ENCODE measurements around the gene CAMK2D.

Gene CAMK2D

GRCh38 chr4:113423631-113424030 is 337.9 kb downstream of the CAMK2D start:
- H3K4me3 ChIP-seq (ENCODE audit: low read length): no peak overlapping the region
- TF ChIP-seq, protein P1, sequence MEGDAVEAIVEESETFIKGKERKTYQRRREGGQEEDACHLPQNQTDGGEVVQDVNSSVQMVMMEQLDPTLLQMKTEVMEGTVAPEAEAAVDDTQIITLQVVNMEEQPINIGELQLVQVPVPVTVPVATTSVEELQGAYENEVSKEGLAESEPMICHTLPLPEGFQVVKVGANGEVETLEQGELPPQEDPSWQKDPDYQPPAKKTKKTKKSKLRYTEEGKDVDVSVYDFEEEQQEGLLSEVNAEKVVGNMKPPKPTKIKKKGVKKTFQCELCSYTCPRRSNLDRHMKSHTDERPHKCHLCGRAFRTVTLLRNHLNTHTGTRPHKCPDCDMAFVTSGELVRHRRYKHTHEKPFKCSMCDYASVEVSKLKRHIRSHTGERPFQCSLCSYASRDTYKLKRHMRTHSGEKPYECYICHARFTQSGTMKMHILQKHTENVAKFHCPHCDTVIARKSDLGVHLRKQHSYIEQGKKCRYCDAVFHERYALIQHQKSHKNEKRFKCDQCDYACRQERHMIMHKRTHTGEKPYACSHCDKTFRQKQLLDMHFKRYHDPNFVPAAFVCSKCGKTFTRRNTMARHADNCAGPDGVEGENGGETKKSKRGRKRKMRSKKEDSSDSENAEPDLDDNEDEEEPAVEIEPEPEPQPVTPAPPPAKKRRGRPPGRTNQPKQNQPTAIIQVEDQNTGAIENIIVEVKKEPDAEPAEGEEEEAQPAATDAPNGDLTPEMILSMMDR (conservative IDR thresholded peaks at IDR 0.05; ENCODE audit: low read length): no peak
- no peak for DNase-seq (ENCODE audit: low read depth)

GRCh38 chr4:113420938-113421337 is 340.6 kb downstream of the CAMK2D start:
- no peak for DNase-seq (ENCODE audit: low read depth)
- no peak overlapping the region for H3K4me3 ChIP-seq (ENCODE audit: low read length)
- TF ChIP-seq, protein P1 (conservative IDR thresholded peaks at IDR 0.05; ENCODE audit: low read length): no peak

DNA sequence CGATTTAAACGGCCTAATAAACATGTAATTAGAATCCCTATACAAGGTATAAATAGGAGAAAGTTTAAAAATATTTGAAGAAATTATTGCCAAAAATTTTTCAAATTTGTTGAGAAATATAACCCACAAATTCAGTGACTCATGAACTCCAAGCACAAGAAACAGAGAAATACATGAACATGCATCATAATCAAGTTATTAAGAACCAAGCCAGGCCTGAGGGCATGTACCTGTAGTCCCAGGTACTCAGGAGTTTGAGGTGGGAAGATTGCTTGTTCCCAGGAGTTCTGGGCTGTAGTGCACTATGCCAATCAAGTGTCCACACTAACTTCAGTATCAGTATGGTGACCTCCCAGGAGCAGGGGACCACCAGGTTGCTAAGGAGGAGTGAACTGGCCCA is 341.9 kb downstream of the CAMK2D start:
- TF ChIP-seq, protein P1 (conservative IDR thresholded peaks at IDR 0.05; ENCODE audit: low read length): no peak
- DNase-seq (ENCODE audit: low read depth): no peak
- H3K4me3 ChIP-seq (ENCODE audit: low read length): no peak overlapping the region

DNA sequence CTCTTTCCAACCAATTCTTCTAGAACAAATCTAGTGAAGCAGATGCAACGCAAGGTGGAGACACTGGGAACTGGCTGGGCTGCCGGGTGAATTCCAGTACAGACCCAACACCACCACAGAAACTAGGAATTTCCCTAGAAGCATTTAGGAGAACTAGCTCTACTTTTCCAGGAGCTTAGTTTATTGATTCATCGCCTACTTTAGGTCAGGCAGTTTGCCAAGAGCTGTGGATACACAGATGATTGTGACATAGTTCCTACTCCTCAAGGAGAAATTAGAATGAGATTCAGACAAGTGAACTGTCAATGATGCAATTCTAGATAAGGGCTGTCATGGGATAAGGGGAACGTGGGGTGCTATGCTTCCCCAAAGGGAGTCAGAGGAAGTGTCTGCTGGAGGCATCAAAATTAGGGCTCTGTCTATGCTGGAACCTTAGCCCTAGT is 350.0 kb downstream of the CAMK2D start:
- H3K4me3 ChIP-seq (ENCODE audit: low read length): no peak overlapping the region
- TF ChIP-seq, protein P1 (conservative IDR thresholded peaks at IDR 0.05; ENCODE audit: low read length): no peak
- DNase-seq (ENCODE audit: low read depth): peak; percentile 83

DNA sequence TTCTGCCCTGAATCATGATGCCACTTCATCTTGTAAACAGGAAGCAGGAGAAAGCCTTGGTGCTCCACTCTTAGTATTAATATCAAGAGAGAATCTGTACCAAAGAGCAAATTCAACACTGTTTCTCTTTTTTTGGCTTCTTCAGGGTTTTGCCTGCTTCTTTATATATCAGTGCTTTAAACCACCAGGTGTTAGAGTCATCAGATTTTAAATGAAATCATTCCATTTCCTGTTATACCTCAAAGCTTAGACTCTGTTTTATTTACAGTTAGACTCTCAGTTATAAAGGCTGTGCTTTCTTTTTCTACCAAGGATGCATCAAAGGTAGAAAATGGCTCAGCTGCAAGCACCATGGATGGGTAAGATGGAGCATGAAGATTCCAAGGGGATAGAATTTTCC is 350.9 kb downstream of the CAMK2D start:
- TF ChIP-seq, protein P1 (conservative IDR thresholded peaks at IDR 0.05; ENCODE audit: low read length): no peak
- DNase-seq (ENCODE audit: low read depth): no peak
- H3K4me3 ChIP-seq (ENCODE audit: low read length): no peak overlapping the region

- TF ChIP-seq, protein P1 (conservative IDR thresholded peaks at IDR 0.05; ENCODE audit: low read length): no peak
- H3K4me3 ChIP-seq (ENCODE audit: low read length): no peak overlapping the region
- DNase-seq (ENCODE audit: low read depth): no peak
Observed at GRCh38 chr4:113409181-113409580, 352.4 kb downstream of the CAMK2D start.

DNA sequence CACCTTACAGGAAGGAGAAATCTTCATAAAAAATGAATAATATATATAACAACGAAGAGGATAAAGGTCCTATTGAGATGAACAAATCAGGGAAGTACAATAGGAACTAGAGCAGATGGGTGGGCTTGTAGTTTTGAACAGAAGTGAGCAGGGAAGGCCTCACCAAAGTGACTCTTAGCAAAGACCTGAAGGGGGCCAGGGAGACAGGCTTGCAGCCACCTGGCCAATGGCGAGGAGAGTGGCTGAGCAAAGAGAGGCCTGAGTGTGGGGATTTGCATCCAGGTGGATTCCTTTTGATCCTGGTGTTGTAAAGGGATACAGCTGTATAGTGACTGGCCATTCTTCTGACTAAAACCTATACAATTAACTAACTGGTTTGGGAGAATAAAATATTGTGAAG is 354.1 kb downstream of the CAMK2D start:
- no peak for DNase-seq (ENCODE audit: low read depth)
- H3K4me3 ChIP-seq (ENCODE audit: low read length): no peak overlapping the region
- TF ChIP-seq, protein P1 (conservative IDR thresholded peaks at IDR 0.05; ENCODE audit: low read length): no peak
